Psoas muscle (tissue), 8 donors: Measurements from ENCODE around the gene IL10RA. TPM values are rescaled to one million over a fixed set of nuclear protein-coding genes. Genes with fewer than 3 reads are reported as not detected.
A peak's percentile ranks its signal among the peaks of the same experiment; 100 is the strongest.

Source experiments
- ATAC-seq, 4 donors: fragments of 200-7000 bp; cut with Tn5 transposase; one replicate each; pipeline ENCODE4 v1.9.1; 2020; ENCODE audit warnings: moderate library complexity in 3 of 4, mild to moderate bottlenecking in 2 of 4
- DNase-seq, 2 donors: peaks; one replicate each; pipeline ENCODE4 v3.0.0-alpha.2; 2020
- H3K27ac ChIP-seq: fragments of 200-600 bp; one replicate; pipeline ENCODE4 v1.8.0; 2022
- H3K27me3 ChIP-seq, 3 donors: fragments of 200-600 bp in 1 of 3; one replicate each; pipeline versions ENCODE4 v1.6.1 to v1.8.0; 2013 to 2022; ENCODE audit warnings: low read length in 2 of 3, mild to moderate bottlenecking in 2 of 3, moderate library complexity in 1 of 3; ENCODE audit not compliant: insufficient read depth in 3 of 3
- H3K36me3 ChIP-seq, 2 donors: fragments of 200-600 bp in 1 of 2; one replicate each; pipeline versions ENCODE4 v1.6.1 to v1.8.0; 2013 to 2022; ENCODE audit warnings: low read depth in 1 of 2, mild to moderate bottlenecking in 1 of 2, moderate library complexity in 1 of 2; ENCODE audit not compliant: insufficient read depth in 1 of 2
- H3K4me1 ChIP-seq: fragments of 200-600 bp; one replicate; pipeline ENCODE4 v1.8.0; 2022
- H3K4me3 ChIP-seq: fragments of 200-600 bp; one replicate; pipeline ENCODE4 v1.8.0; 2022; ENCODE audit warnings: mild to moderate bottlenecking
- H3K9me3 ChIP-seq: fragments of 200-600 bp; one replicate; pipeline ENCODE4 v1.8.0; 2022
- CTCF ChIP-seq: fragments of 200-600 bp; IDR thresholded peaks from one replicate; pipeline ENCODE4 v1.8.0; 2022; ENCODE audit warnings: antibody characterized with exemption
- WGBS, 3 donors: extraction: QIAGEN DNeasy Blood & Tissue Kit; methylation state at CpG; one replicate each; pipeline versions ENCODE4 v1.1.6 to v1.1.7; 2013; 5-methylcytosine and 5-hydroxymethylcytosine counted together
- intact Hi-C, 2 donors: fragments of 100-400 bp; cut with DNase I; formaldehyde crosslinking; loops; one replicate each; pipeline versions ENCODE4 v1.11.0 to v1.14.2; 2022
- polyA plus RNA-seq, 3 donors: library from polyadenylated mRNA; stranded (reverse); fragments of 200-250 nt; gene quantifications; one replicate each; pipeline ENCODE4 v1.2.3, GENCODE V29; 2013
- total RNA-seq, 4 donors: library from RNA; stranded (reverse); fragmentation: NEBNext Ultra II Directional in 2 of 4; extraction: Animal tissue kit (Norgen Biotek cat#: 25700) in 2 of 4; gene quantifications; one replicate each; pipeline versions ENCODE4 v1.2.1 to v1.2.4, GENCODE V29; 2021 to 2023
- donor health status: healthy with polysubstance abuse.
- donor health status: DM: no; HTN: no; CAD: no; lungs with moderate emphysema.
- donor health status: Bipolar disorder and iron deficiency.
- donor health status: healthy.
- donor health status: DM: yes; HTN: yes; CAD: no.
- donor health status: DM: no; HTN: no; CAD: no.
- donor health status: DM: no; HTN: no; CAD: no.
- donor health status: DM: yes; HTN: yes; CAD: no.

IL10RA gene
- total and polyA plus RNA-seq, 7 donors: 0.39 to 3.9 (median 1.1) TPM

- ATAC-seq: no peak
- H3K4me3 ChIP-seq: no peak overlapping the region
- DNase-seq: no peak
- TF ChIP-seq CTCF: no peak
- intact Hi-C loops: loop anchor here in 1 of 2 donors (10.0 kb wide), 1 partner anchor 507 kb away; no protein-coding TSS in a partner anchor
- peaks cover 0 to 5% (median 2%) of the 10 kb centered on the region in 3 donors for H3K27me3 ChIP-seq
- H3K27ac ChIP-seq: no peak overlapping the region
- peaks cover 3% of the 10 kb centered on the region for H3K9me3 ChIP-seq
- no peaks in the 10 kb centered on the region for H3K4me1 ChIP-seq
- 76 to 83% (median 79%) methylated on average over 6 of the region's 6 CpGs for WGBS, 3 donors
- H3K36me3 ChIP-seq: no peaks in the 10 kb centered on the region
These were observed 44.1 kb upstream of the IL10RA start for GRCh38 chr11:117941976-117942654.

- Histone ChIP-seq H3K27me3 (peaks cover 0 to 14% (median 2%) of the 10 kb centered on the region in 3 donors), H3K36me3 (no peaks in the 10 kb centered on the region), H3K27ac (no peak overlapping the region), H3K4me3 (no peak overlapping the region), H3K9me3 (peaks cover 3% of the 10 kb centered on the region), H3K4me1 (no peaks in the 10 kb centered on the region)
- 73 to 83% (median 80%) methylated on average over 5 of the region's 5 CpGs for WGBS, 3 donors
- no peak for TF ChIP-seq CTCF
- intact Hi-C loops: loop anchor here in 1 of 2 donors (10.0 kb wide), 1 partner anchor 510 kb away; no protein-coding TSS in a partner anchor
- DNase-seq: no peak
- ATAC-seq: no peak
These were observed 41.6 kb upstream of the IL10RA start for GRCh38 chr11:117944554-117944953.

GRCh38 chr11:117945047-117945810 lies 41.0 kb upstream of the IL10RA start:
- H3K27ac ChIP-seq: no peak overlapping the region
- ATAC-seq: no peak
- intact Hi-C loops: loop anchor here (5.0 to 10.0 kb wide), 4 partner anchors 107 to 518 kb away; no protein-coding TSS in a partner anchor
- peaks cover 3% of the 10 kb centered on the region for H3K9me3 ChIP-seq
- TF ChIP-seq CTCF: peak; percentile 7
- H3K36me3 ChIP-seq: no peaks in the 10 kb centered on the region
- DNase-seq: no peak
- 32 to 58% (median 33%) methylated on average over 7 of the region's 7 CpGs for WGBS, 3 donors
- no peaks in the 10 kb centered on the region for H3K4me1 ChIP-seq
- no peak overlapping the region for H3K4me3 ChIP-seq
- peaks cover 0 to 14% (median 2%) of the 10 kb centered on the region in 3 donors for H3K27me3 ChIP-seq

GRCh38 chr11:117946156-117946841 lies 39.9 kb upstream of the IL10RA start:
- intact Hi-C loops: loop anchor here (2.0 to 10.0 kb wide), 6 partner anchors 101 to 519 kb away; no protein-coding TSS in a partner anchor
- Histone ChIP-seq H3K4me3 (no peak overlapping the region), H3K27me3 (peaks cover 0 to 14% (median 2%) of the 10 kb centered on the region in 3 donors), H3K27ac (no peak overlapping the region), H3K4me1 (no peaks in the 10 kb centered on the region), H3K9me3 (peaks cover 3% of the 10 kb centered on the region), H3K36me3 (no peaks in the 10 kb centered on the region)
- ATAC-seq: peak in 1 of 4 donors; percentile 26
- no peak for TF ChIP-seq CTCF
- WGBS, 3 donors: 69 to 79% (median 76%) methylated on average over 5 of the region's 5 CpGs
- no peak for DNase-seq
